ENCODE data around the gene RINL. TPM values are rescaled to one million over a fixed set of nuclear protein-coding genes. Genes with fewer than 3 reads are reported as not detected.

The RINL gene
- total and polyA plus RNA-seq, 9 donors, result 9.3 to 14.4 (median 11.3) TPM

DNA sequence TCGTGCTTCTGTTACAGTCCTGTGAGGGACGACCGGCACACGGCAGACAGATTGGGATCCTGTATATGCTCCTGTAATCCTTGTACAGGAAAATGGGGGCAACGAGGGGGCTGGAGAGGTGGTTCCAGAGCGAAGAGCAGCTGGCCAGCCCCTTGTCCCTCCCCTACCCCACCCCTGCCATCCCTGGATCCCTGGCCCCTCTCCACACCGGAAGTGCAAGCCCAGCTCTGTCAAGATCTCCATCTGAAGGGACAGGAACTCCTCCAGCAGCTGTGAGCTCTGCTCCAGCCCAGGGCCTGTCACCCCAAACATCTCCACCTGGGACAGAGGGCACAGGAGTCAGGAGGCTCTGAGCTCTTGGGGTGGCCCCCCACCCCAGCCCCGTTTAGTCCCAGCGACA is 39.4 kb upstream of the RINL start:
- WGBS (ENCODE audit: insufficient coverage), result 35% methylated on average over 2 of the region's 9 CpGs
- Histone ChIP-seq H3K9me3 (replicated peaks; ENCODE audit: control insufficient read depth, low read depth, low read length) (no peaks in the 10 kb centered on the region), H3K4me3 (ENCODE audit: low read length) (no peak overlapping the region), H3K27ac (ENCODE audit: low read length) (no peak overlapping the region), H3K4me1 (ENCODE audit: control insufficient read depth, insufficient read depth, low read length) (peaks cover 34% of the 10 kb centered on the region), H3K36me3 (ENCODE audit: control insufficient read depth, insufficient read depth, low read length) (peaks cover 29% of the 10 kb centered on the region), H3K27me3 (ENCODE audit: control insufficient read depth, insufficient read depth, low read length) (no peaks in the 10 kb centered on the region)
- peak; percentile 26 for DNase-seq

DNA sequence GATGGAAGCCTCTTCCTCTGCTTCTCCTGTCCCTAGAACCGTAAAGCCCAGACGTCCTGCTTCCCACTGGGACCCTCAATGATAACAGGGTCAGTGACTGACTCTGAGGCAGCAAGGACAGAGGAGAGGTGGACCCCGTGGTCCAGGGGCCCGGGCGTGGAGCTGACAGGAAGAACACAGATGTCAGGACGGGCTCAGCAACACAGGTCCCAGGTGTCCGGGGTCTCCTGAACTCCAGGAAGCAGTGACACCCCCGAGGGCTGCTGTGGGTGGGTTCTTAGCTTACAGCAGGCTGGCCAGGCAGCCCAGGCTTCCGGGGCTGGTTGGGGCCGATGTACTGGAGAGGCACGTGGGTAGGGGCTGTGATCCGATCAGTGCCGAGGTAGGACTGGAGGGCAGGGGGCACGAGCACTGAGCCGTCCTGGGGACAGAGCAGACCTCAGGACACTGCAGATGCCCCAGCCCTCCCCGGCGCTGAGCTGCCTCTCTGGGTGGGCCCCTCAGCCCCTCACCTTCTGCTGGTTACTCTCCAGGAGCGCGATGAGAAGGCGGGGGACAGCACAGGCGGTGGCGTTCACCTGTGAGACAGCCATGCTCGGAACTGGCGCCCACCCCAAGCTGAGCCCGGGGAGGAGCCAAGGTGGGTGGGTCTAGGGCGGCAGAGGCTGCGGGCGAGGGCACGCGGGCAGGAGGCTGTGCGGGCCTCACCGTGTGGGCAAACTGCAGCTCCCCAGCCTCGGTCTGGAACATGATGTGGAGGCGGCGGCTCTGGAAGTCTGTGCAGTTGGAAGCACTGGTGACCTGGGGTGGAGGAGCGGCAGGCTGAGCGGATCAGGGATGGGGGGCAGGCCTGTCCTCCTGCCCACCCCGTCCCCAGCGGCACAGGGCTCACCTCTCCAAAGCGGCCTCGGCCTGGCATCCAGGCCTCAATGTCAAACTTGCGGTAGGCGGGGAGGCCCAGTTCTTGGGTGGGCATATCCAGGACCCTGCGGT is 37.5 kb upstream of the RINL start:
- DNase-seq, result peak; percentile 0
- H3K4me3 ChIP-seq (ENCODE audit: low read length), result no peak overlapping the region
- no peaks in the 10 kb centered on the region for H3K27me3 ChIP-seq (ENCODE audit: control insufficient read depth, insufficient read depth, low read length)
- no peaks in the 10 kb centered on the region for H3K9me3 ChIP-seq (replicated peaks; ENCODE audit: control insufficient read depth, low read depth, low read length)
- H3K36me3 ChIP-seq (ENCODE audit: control insufficient read depth, insufficient read depth, low read length), result peaks cover 16% of the 10 kb centered on the region
- 91% methylated on average over 44 of the region's 44 CpGs for WGBS (ENCODE audit: insufficient coverage)
- H3K27ac ChIP-seq (ENCODE audit: low read length), result no peak overlapping the region
- H3K4me1 ChIP-seq (ENCODE audit: control insufficient read depth, insufficient read depth, low read length), result peaks cover 41% of the 10 kb centered on the region

DNA sequence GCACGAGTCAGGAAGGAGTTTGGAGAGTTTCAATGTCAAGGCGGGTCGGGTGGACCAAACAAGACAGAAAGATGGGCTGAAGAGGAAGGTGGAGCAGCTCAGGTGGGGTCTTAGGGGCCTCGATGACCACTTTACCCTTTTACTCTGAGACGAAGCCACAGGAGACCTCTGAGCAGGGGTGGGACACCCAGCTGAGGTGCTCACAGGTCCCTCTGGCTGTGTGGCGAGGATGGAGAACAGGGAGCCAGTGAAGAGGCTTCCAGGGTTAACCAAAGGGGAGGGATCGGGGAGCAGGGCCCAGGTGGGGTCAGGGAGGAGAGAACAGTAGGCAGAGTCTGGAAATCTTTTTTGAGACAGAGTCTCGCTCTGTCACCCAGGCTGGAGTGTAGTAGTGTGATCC is 35.9 kb upstream of the RINL start:
- H3K4me1 ChIP-seq (ENCODE audit: control insufficient read depth, insufficient read depth, low read length), result peaks cover 27% of the 10 kb centered on the region
- H3K4me3 ChIP-seq (ENCODE audit: low read length), result no peak overlapping the region
- WGBS (ENCODE audit: insufficient coverage), result 96% methylated on average over 4 of the region's 8 CpGs
- no peak overlapping the region for H3K27ac ChIP-seq (ENCODE audit: low read length)
- no peaks in the 10 kb centered on the region for H3K27me3 ChIP-seq (ENCODE audit: control insufficient read depth, insufficient read depth, low read length)
- peak; percentile 1 for DNase-seq
- H3K36me3 ChIP-seq (ENCODE audit: control insufficient read depth, insufficient read depth, low read length), result peaks cover 18% of the 10 kb centered on the region
- no peaks in the 10 kb centered on the region for H3K9me3 ChIP-seq (replicated peaks; ENCODE audit: control insufficient read depth, low read depth, low read length)

DNA sequence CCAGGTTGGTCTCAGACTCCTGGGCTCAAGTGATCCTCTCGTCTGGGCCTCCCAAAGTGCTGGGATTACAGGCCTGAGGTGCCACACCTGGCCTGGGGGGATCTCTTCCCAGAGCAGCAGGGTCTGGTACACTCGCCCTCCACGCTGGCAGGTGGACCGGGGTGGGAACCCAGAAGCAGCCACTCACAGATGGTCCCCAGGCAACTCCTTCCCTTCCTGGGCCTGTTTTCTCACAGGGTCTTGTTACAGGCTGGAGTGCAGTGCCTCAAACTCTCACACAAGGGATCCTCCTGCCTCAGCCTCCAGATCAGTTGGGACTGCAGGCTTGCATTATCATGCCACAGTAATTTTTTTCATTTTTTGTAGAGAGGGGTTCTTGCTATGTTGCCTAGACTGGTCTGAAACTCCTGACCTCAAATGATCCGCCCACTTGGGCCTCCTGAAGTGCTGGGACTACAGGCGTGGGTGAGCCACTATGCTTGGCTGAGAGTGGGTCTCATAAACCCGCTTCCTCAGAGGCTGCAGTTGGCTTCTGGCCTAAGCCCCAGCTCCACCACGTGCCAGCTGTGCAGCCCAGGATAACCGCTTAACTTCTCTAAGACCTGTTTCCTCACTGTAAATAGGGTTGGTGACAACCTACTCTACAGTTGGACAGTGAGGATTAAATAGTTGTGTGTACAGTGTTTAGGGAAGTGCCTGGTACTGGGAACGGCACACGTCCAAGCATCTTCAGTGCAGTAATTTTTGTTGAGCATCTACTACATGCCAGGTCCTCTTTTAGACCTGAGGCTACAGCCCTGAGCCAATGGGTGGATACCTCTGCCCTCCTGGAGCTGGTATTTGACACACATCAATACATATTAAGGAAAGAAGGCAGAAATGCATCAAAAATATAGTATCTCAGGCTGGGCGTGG is 34.8 kb upstream of the RINL start:
- Histone ChIP-seq H3K27me3 (ENCODE audit: control insufficient read depth, insufficient read depth, low read length) (no peaks in the 10 kb centered on the region), H3K36me3 (ENCODE audit: control insufficient read depth, insufficient read depth, low read length) (peaks cover 20% of the 10 kb centered on the region), H3K4me3 (ENCODE audit: low read length) (no peak overlapping the region), H3K27ac (ENCODE audit: low read length) (no peak overlapping the region), H3K9me3 (replicated peaks; ENCODE audit: control insufficient read depth, low read depth, low read length) (no peaks in the 10 kb centered on the region), H3K4me1 (ENCODE audit: control insufficient read depth, insufficient read depth, low read length) (peaks cover 23% of the 10 kb centered on the region)
- DNase-seq, result peak; percentile 22
- 73% methylated on average over 7 of the region's 12 CpGs for WGBS (ENCODE audit: insufficient coverage)

DNA sequence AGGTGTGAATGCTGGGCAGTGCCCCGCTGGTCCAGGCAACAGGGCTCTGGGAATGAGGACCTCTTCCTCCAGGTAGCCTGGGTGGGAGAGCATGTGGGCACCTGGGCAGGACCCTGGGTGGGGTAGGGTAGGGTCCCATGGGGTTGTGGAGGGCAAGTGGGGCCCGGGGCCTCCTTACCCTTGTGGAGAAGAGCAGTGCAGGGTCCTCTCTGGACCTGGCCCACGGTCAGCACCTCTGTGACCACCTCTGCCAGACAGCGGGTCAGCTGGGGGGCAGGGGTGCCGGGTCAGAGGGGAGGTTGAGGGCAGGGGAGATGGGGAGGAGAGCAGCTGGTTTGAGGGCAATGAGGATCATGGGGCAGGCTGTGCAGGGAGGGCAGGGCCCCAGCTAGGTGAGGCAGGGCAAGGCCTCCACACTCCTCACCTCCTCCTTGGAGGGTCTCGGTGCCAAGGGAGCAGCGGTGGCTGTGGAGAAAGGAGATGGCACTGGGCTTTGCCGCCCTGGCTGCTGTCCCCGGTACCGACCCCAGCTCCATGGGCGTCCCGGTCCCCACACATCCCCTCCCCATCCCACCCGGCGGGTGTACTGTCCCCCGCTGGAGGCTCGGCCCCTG is 33.4 kb upstream of the RINL start:
- no peaks in the 10 kb centered on the region for H3K27me3 ChIP-seq (ENCODE audit: control insufficient read depth, insufficient read depth, low read length)
- H3K36me3 ChIP-seq (ENCODE audit: control insufficient read depth, insufficient read depth, low read length), result peaks cover 33% of the 10 kb centered on the region
- no peak overlapping the region for H3K27ac ChIP-seq (ENCODE audit: low read length)
- peaks cover 14% of the 10 kb centered on the region for H3K4me1 ChIP-seq (ENCODE audit: control insufficient read depth, insufficient read depth, low read length)
- no peak for DNase-seq
- no peaks in the 10 kb centered on the region for H3K9me3 ChIP-seq (replicated peaks; ENCODE audit: control insufficient read depth, low read depth, low read length)
- no peak overlapping the region for H3K4me3 ChIP-seq (ENCODE audit: low read length)
- 51% methylated on average over 9 of the region's 16 CpGs for WGBS (ENCODE audit: insufficient coverage)

DNA sequence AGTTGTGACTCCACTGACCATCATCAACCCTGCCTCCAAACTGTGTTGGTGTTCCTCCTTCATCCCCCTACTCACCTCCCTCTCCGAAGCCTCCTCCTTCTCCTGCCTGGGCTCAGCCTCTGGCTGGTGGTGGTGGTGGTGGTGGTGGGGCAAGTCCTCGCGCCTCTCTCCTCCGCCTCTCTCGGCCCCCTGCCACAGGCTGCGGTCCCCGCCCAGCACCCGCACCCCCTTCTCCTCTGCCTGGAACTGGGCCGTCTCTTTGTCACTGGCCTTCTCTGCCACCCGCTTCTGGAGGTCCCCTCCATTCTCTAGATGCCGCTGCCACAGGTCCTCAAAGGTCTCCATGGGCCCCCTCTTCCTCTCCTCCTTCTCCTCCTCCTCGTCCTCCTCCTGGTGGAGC is 32.4 kb upstream of the RINL start:
- H3K27me3 ChIP-seq (ENCODE audit: control insufficient read depth, insufficient read depth, low read length), result no peaks in the 10 kb centered on the region
- H3K4me1 ChIP-seq (ENCODE audit: control insufficient read depth, insufficient read depth, low read length), result peaks cover 14% of the 10 kb centered on the region
- H3K27ac ChIP-seq (ENCODE audit: low read length), result no peak overlapping the region
- DNase-seq, result no peak
- H3K36me3 ChIP-seq (ENCODE audit: control insufficient read depth, insufficient read depth, low read length), result peaks cover 33% of the 10 kb centered on the region
- 97% methylated on average over 8 of the region's 12 CpGs for WGBS (ENCODE audit: insufficient coverage)
- H3K4me3 ChIP-seq (ENCODE audit: low read length), result no peak overlapping the region
- no peaks in the 10 kb centered on the region for H3K9me3 ChIP-seq (replicated peaks; ENCODE audit: control insufficient read depth, low read depth, low read length)

DNA sequence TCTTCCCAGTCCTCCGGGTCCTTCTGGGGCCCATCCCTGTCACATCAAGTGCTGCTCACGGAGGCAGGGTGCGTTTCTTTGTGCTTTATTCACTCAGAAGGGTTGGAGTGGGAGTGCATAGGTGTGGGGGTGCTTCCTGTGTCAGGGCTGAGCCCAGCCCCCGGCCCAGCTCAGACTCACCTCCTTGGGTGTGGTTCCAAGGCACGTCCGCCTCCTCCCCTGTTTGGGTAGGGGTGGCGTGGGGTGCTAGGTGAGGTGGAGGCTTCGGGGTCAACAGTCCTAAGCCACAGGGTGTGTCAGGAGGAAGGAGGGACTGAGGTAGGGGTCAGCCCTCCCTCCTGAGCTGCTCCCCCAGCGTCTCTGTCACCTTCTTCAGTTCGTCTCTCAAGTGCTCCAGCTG is 30.8 kb upstream of the RINL start:
- Histone ChIP-seq H3K36me3 (ENCODE audit: control insufficient read depth, insufficient read depth, low read length) (peaks cover 30% of the 10 kb centered on the region), H3K27ac (ENCODE audit: low read length) (no peak overlapping the region), H3K4me3 (ENCODE audit: low read length) (no peak overlapping the region), H3K27me3 (ENCODE audit: control insufficient read depth, insufficient read depth, low read length) (no peaks in the 10 kb centered on the region), H3K9me3 (replicated peaks; ENCODE audit: control insufficient read depth, low read depth, low read length) (no peaks in the 10 kb centered on the region), H3K4me1 (ENCODE audit: control insufficient read depth, insufficient read depth, low read length) (peaks cover 14% of the 10 kb centered on the region)
- WGBS (ENCODE audit: insufficient coverage), result 54% methylated on average over 4 of the region's 10 CpGs
- DNase-seq, result no peak

DNA sequence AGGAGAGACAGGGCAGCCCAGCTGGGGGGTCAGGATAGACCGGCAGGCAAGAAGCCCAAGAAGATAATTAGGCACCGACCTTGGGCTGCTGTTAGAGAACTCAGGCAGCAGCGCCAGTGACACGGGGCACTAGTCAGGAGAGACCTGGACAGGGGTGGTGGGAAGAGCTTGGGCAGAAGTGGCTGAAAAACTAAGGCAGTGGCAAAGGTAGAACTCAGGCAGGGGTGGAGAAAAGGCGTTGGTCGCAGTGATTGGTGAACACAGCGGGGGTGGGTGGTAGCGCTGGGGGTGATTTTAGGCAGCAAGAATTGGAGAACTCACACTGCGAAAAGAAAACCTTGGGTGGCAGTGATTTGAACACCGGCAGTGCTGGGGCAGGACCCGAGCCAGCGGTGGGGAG is 29.6 kb upstream of the RINL start:
- DNase-seq, result no peak
- 91% methylated on average over 12 of the region's 12 CpGs for WGBS (ENCODE audit: insufficient coverage)
- H3K4me3 ChIP-seq (ENCODE audit: low read length), result no peak overlapping the region
- H3K27ac ChIP-seq (ENCODE audit: low read length), result no peak overlapping the region
- H3K9me3 ChIP-seq (replicated peaks; ENCODE audit: control insufficient read depth, low read depth, low read length), result no peaks in the 10 kb centered on the region
- H3K4me1 ChIP-seq (ENCODE audit: control insufficient read depth, insufficient read depth, low read length), result peaks cover 9% of the 10 kb centered on the region
- H3K27me3 ChIP-seq (ENCODE audit: control insufficient read depth, insufficient read depth, low read length), result no peaks in the 10 kb centered on the region
- peaks cover 30% of the 10 kb centered on the region for H3K36me3 ChIP-seq (ENCODE audit: control insufficient read depth, insufficient read depth, low read length)

DNA sequence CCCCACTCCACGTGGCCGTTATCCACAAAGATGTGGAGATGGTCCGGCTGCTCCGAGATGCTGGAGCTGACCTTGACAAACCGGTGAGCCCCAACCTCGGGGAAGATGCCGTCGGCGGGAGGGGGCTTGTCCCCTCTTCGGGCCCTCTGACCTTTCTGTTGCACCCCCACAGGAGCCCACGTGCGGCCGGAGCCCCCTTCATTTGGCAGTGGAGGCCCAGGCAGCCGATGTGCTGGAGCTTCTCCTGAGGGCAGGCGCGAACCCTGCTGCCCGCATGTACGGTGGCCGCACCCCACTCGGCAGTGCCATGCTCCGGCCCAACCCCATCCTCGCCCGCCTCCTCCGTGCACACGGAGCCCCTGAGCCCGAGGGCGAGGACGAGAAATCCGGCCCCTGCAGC is 29.2 kb upstream of the RINL start:
- Histone ChIP-seq H3K27me3 (ENCODE audit: control insufficient read depth, insufficient read depth, low read length) (no peaks in the 10 kb centered on the region), H3K36me3 (ENCODE audit: control insufficient read depth, insufficient read depth, low read length) (peaks cover 30% of the 10 kb centered on the region), H3K4me1 (ENCODE audit: control insufficient read depth, insufficient read depth, low read length) (peaks cover 5% of the 10 kb centered on the region), H3K9me3 (replicated peaks; ENCODE audit: control insufficient read depth, low read depth, low read length) (no peaks in the 10 kb centered on the region), H3K27ac (ENCODE audit: low read length) (no peak overlapping the region), H3K4me3 (ENCODE audit: low read length) (no peak overlapping the region)
- DNase-seq, result no peak
- WGBS (ENCODE audit: insufficient coverage), result 94% methylated on average over 29 of the region's 29 CpGs

DNA sequence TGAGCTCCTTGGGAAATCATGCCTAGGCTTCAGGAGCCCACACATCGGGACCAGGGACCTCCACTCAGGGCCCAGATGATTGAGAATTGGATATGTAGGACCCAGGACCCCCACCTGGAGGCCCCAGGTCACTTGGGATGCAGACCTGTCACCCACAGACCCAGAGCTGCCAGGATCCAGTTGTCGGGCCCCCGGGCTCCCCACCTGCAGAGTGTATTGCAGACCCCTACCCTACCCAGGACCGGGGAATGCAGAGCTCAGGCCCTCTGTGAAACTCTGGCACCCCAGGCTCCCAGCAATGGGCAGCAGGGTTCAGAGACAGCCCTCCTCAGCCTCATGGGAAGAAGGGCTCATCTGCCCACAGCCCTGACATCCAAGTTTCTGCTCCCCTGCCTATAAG is 27.5 kb upstream of the RINL start:
- Histone ChIP-seq H3K9me3 (replicated peaks; ENCODE audit: control insufficient read depth, low read depth, low read length) (no peaks in the 10 kb centered on the region), H3K27me3 (ENCODE audit: control insufficient read depth, insufficient read depth, low read length) (no peaks in the 10 kb centered on the region), H3K27ac (ENCODE audit: low read length) (no peak overlapping the region), H3K4me3 (ENCODE audit: low read length) (no peak overlapping the region), H3K36me3 (ENCODE audit: control insufficient read depth, insufficient read depth, low read length) (peaks cover 30% of the 10 kb centered on the region), H3K4me1 (ENCODE audit: control insufficient read depth, insufficient read depth, low read length) (no peaks in the 10 kb centered on the region)
- WGBS (ENCODE audit: insufficient coverage), result 92% methylated on average over 4 of the region's 4 CpGs
- no peak for DNase-seq

Measured in muscle of leg (tissue), 11 donors.